Measurements from ENCODE around the gene KRTAP12-1. TPM values are rescaled to one million over a fixed set of nuclear protein-coding genes. Genes with fewer than 3 reads are reported as not detected.

Gene KRTAP12-1

Small RNAs within 50 kb of the gene (small RNA-seq; reads per million reads assigned to genes)
- not detected for gene KRTAP12-6P
